Activated T-helper 2 cell treated with anti-CD3 and anti-CD28 coated beads, Interferon-gamma antibody, Interleukin-2, Interleukin-4, amounts not matched to agents 10 μg/mL and 5 μg/mL and 100 μg/mL, durations not matched to agents 14 hours and 24 hours and 36 hours (primary cell): ENCODE data around the gene TECR. TPM values are rescaled to one million over a fixed set of nuclear protein-coding genes. Genes with fewer than 3 reads are reported as not detected.
A peak's percentile ranks its signal among the peaks of the same experiment; 100 is the strongest.
"Not testable (repeated sequence)": the region's sequence is repeated elsewhere in the genome, so short reads cannot be mapped to it uniquely, and the experiment has no call there.

Experiments
- DNase-seq: peaks from one replicate; pipeline ENCODE4 v3.0.0; 2021; ENCODE audit warnings: low spot score
- H3K27ac Mint-ChIP-seq: one replicate; pipeline ENCODE4 v1.8.0; 2021; ENCODE audit warnings: mixed read lengths
- H3K27me3 Mint-ChIP-seq: one replicate; pipeline ENCODE4 v1.8.0; 2021; ENCODE audit warnings: low read depth, mixed read lengths
- H3K36me3 Mint-ChIP-seq: one replicate; pipeline ENCODE4 v1.8.0; 2021; ENCODE audit warnings: low read depth, mixed read lengths
- H3K4me1 Mint-ChIP-seq: one replicate; pipeline ENCODE4 v1.8.0; 2021; ENCODE audit warnings: low read depth, mixed read lengths
- H3K4me3 Mint-ChIP-seq: one replicate; pipeline ENCODE4 v1.8.0; 2021; ENCODE audit warnings: low read depth, mild to moderate bottlenecking, moderate library complexity, mixed read lengths
- H3K9me3 Mint-ChIP-seq: one replicate; pipeline ENCODE4 v1.8.0; 2021; ENCODE audit warnings: mixed read lengths
- intact Hi-C: fragments of 100-400 bp; cut with micrococcal nuclease; formaldehyde crosslinking; loops from one replicate; pipeline ENCODE4 v1.15.1; 2023
- total RNA-seq: library from RNA; stranded (reverse); gene quantifications from 2 replicates; pipeline ENCODE4 v1.2.3, GENCODE V29; 2022

TECR gene
- total RNA-seq, 1 donor from 2014 or later: 134 TPM

- Mint-ChIP-seq H3K36me3 (peaks cover 4% of the 10 kb centered on the region), H3K27ac (peak overlapping the region; percentile 24), H3K4me1 (peaks cover 20% of the 10 kb centered on the region), H3K27me3 (no peaks in the 10 kb centered on the region), H3K4me3 (no peak overlapping the region), H3K9me3 (no peaks in the 10 kb centered on the region)
- intact Hi-C loops: no loop called here
- DNase-seq: no peak
These were observed 4.1 kb downstream of the TECR start for GRCh38 chr19:14533450-14533849.

GRCh38 chr19:14536926-14537692, 7.7 kb downstream of the TECR start:
- peak; percentile 56 for DNase-seq
- no peaks in the 10 kb centered on the region for H3K27me3 Mint-ChIP-seq
- H3K27ac Mint-ChIP-seq: no peak overlapping the region
- peaks cover 15% of the 10 kb centered on the region for H3K36me3 Mint-ChIP-seq
- H3K4me3 Mint-ChIP-seq: no peak overlapping the region
- intact Hi-C loops: no loop called here
- peaks cover 11% of the 10 kb centered on the region for H3K4me1 Mint-ChIP-seq
- no peaks in the 10 kb centered on the region for H3K9me3 Mint-ChIP-seq

DNA sequence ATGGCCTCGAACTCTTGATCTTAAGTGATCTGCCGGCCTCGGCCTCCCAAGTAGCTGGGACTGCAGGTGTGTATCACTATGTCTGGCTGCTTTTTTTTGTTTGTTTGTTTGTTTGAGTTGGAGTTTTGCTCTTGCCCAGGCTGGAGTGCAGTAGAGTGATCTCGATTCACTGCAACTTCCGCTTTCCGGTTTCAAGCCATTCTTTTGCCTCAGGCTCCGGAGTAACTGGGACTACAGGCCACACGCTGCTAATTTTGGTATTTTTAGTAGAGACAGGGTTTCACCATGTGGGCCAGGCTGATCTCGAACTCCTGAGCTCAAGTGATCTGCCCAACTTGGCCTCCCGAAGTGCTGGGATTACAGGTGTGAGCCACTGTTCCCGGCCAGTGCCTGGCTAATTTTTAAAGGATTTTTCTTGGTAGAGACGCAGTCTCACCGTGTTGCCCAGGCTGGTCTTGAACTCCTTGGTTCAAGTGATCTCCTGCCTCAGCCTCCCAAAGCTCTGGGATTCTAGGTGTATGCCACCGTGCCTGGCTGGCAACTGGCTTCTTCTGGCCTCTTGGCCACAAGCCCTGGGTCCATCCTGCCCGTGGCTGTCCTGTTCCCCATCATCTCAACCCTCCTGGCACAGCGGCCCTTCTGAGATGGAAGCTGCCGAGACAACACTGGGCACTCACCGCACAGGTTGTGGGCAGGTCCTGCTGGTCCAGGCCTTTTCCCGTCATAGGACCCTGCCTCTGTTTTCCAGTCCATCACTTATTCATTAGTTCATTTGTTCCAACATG, 11.5 kb downstream of the TECR start:
- H3K4me1 Mint-ChIP-seq: peaks cover 7% of the 10 kb centered on the region
- H3K36me3 Mint-ChIP-seq: peaks cover 10% of the 10 kb centered on the region
- intact Hi-C loops: no loop called here
- no peaks in the 10 kb centered on the region for H3K9me3 Mint-ChIP-seq
- no peak overlapping the region for H3K27ac Mint-ChIP-seq
- no peaks in the 10 kb centered on the region for H3K27me3 Mint-ChIP-seq
- no peak overlapping the region for H3K4me3 Mint-ChIP-seq
- no peak for DNase-seq

DNA sequence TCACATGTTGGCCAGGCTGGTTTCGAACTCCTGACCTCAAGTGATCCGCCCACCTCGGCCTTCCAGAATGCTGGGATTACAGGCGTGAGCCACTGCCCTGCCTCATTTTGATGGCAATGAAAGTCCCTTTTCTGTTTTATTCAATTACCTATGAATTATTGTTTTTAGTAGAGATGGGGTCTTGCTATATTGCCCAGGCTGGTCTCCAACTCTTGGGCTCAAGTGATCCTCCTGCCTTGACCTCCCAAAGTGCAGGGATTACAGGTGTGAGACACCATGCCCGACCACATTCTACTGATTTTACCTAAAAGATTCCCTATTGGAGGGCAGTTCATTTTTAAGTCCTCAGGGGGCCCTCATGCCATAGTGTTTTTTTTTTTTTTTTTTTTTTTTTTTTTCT, 12.6 kb downstream of the TECR start:
- H3K9me3 Mint-ChIP-seq, H3K27me3 Mint-ChIP-seq, H3K4me1 Mint-ChIP-seq, intact Hi-C loops, DNase-seq, H3K27ac Mint-ChIP-seq, H3K4me3 Mint-ChIP-seq: not testable (repeated sequence)
- H3K36me3 Mint-ChIP-seq: peaks cover 10% of the 10 kb centered on the region

DNA sequence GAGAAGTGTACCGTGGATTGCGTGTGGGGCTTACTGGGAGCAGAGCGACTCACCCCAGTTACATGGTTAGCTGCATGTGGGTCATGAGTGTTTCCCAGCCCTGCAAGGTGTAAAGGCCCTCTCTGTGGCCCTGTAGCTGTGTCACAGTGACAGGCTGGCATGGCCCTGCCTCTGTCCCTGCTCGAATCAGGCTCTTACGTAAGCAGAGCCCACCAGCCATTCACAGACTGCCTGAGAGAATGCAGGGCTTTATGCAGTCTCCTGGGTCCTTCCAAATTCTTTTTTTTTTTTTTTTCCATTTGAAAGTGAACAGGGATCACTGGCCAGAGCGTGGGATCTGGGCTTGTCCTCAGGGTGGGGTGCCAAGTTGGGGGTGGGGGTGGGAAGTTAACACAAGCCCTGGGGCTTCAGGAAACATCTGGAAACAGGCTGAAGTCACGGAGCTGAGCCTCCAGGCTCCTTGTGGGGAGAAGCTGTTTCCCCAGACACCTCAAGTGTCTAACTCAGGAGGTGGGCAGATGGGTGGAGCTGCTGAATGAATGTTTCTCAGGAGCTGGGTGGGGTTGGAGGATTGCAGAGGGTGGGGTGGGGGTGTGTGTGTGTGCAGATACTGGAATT, 13.4 kb downstream of the TECR start:
- intact Hi-C loops: no loop called here
- Mint-ChIP-seq H3K27me3 (no peaks in the 10 kb centered on the region), H3K4me3 (no peak overlapping the region), H3K9me3 (no peaks in the 10 kb centered on the region), H3K27ac (no peak overlapping the region), H3K36me3 (peaks cover 10% of the 10 kb centered on the region), H3K4me1 (peaks cover 4% of the 10 kb centered on the region)
- no peak for DNase-seq

GRCh38 chr19:14544047-14544446, 14.7 kb downstream of the TECR start:
- no peak for DNase-seq
- Mint-ChIP-seq H3K9me3 (no peaks in the 10 kb centered on the region), H3K27ac (no peak overlapping the region), H3K27me3 (no peaks in the 10 kb centered on the region), H3K4me1 (peaks cover 4% of the 10 kb centered on the region), H3K36me3 (peaks cover 17% of the 10 kb centered on the region), H3K4me3 (no peak overlapping the region)
- intact Hi-C loops: no loop called here

GRCh38 chr19:14544977-14545715, 15.8 kb downstream of the TECR start:
- no peak for DNase-seq
- no peaks in the 10 kb centered on the region for H3K9me3 Mint-ChIP-seq
- peaks cover 14% of the 10 kb centered on the region for H3K36me3 Mint-ChIP-seq
- H3K4me1 Mint-ChIP-seq: peaks cover 6% of the 10 kb centered on the region
- no peak overlapping the region for H3K27ac Mint-ChIP-seq
- H3K4me3 Mint-ChIP-seq: no peak overlapping the region
- intact Hi-C loops: no loop called here
- H3K27me3 Mint-ChIP-seq: no peaks in the 10 kb centered on the region

GRCh38 chr19:14545716-14546082, 16.3 kb downstream of the TECR start:
- peaks cover 10% of the 10 kb centered on the region for H3K4me1 Mint-ChIP-seq
- H3K27me3 Mint-ChIP-seq: no peaks in the 10 kb centered on the region
- H3K4me3 Mint-ChIP-seq: no peak overlapping the region
- peaks cover 14% of the 10 kb centered on the region for H3K36me3 Mint-ChIP-seq
- no peak for DNase-seq
- H3K27ac Mint-ChIP-seq: no peak overlapping the region
- intact Hi-C loops: no loop called here
- H3K9me3 Mint-ChIP-seq: no peaks in the 10 kb centered on the region

GRCh38 chr19:14550201-14550754, 20.9 kb downstream of the TECR start:
- no peak for DNase-seq
- Mint-ChIP-seq H3K27ac (no peak overlapping the region), H3K4me1 (peaks cover 16% of the 10 kb centered on the region), H3K9me3 (no peaks in the 10 kb centered on the region), H3K4me3 (no peak overlapping the region), H3K27me3 (no peaks in the 10 kb centered on the region), H3K36me3 (peaks cover 15% of the 10 kb centered on the region)
- intact Hi-C loops: no loop called here

GRCh38 chr19:14551134-14552005, 22.0 kb downstream of the TECR start:
- H3K9me3 Mint-ChIP-seq, intact Hi-C loops, H3K4me3 Mint-ChIP-seq, H3K27me3 Mint-ChIP-seq: not testable (repeated sequence)
- Mint-ChIP-seq H3K4me1 (peaks cover 21% of the 10 kb centered on the region), H3K27ac (peak overlapping the region; percentile 72), H3K36me3 (peaks cover 15% of the 10 kb centered on the region)
- DNase-seq: peak; percentile 66

- H3K9me3 Mint-ChIP-seq, intact Hi-C loops, H3K27ac Mint-ChIP-seq, H3K4me3 Mint-ChIP-seq, H3K27me3 Mint-ChIP-seq, DNase-seq: not testable (repeated sequence)
- Mint-ChIP-seq H3K36me3 (peaks cover 15% of the 10 kb centered on the region), H3K4me1 (peaks cover 25% of the 10 kb centered on the region)
These were observed 22.6 kb downstream of the TECR start for GRCh38 chr19:14552006-14552360.
